Measurements from ENCODE around the gene EPHB1.

DNA sequence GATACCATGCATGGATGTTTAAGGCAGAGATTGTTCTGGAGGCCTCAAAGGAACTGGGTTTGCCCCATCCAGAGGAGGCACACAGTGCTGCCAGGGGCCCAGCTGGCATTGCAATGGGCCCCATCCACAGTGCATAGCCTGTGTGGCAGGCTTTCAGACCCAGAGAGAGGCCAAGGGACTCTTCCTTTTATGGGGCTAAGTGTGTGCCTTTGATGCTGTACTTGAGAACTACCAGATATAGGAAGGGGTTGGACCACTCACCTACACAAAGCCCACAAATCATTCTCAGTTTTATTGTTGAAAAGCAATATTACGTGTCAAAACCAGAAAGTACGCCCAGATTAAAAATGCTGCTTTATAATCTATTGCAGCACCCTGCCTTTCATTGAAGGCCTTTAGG, 134.9 kb downstream of the EPHB1 start:
- TF ChIP-seq EZH2phosphoT487 (IDR thresholded peaks at IDR 0.05; ENCODE audit: insufficient read depth, low read depth) (no peak), EZH2 (IDR thresholded peaks at IDR 0.05; ENCODE audit: insufficient read depth, poor library complexity, severe bottlenecking) (no peak)
